ENCODE measurements around the gene KREMEN1.

- TF ChIP-seq CTCF (IDR thresholded peaks at IDR 0.05) (no peak), EZH2 (IDR thresholded peaks at IDR 0.05; ENCODE audit: borderline replicate concordance, insufficient read depth, low read depth, low read length, poor library complexity, severe bottlenecking) (no peak)
Observed at GRCh38 chr22:29201782-29202181, 128.9 kb downstream of the KREMEN1 start.
